Renal cortex interstitium (tissue), 11 donors: ENCODE results near the gene WNT7B. TPM values are rescaled to one million over a fixed set of nuclear protein-coding genes. Genes with fewer than 3 reads are reported as not detected.
"Not testable (repeated sequence)": the region's sequence is repeated elsewhere in the genome, so short reads cannot be mapped to it uniquely, and the experiment has no call there.

ENCODE experiments used
- DNase-seq, 11 donors: peaks; one replicate each; pipeline ENCODE4 v3.0.0-alpha.2; 2013; ENCODE audit warnings: low read depth in 9 of 11, low spot score in 4 of 11; ENCODE audit errors: extremely low read depth in 1 of 11
- polyA plus RNA-seq, 3 donors: library from polyadenylated mRNA; unstranded; fragments of 120-200 nt; gene quantifications; one replicate each; pipeline ENCODE4 v1.2.1, GENCODE V29; 2013; ENCODE audit not compliant: insufficient read length in 3 of 3

WNT7B gene
- polyA plus RNA-seq, 3 donors = 5.8 to 11.1 (median 9.6) TPM

DNA sequence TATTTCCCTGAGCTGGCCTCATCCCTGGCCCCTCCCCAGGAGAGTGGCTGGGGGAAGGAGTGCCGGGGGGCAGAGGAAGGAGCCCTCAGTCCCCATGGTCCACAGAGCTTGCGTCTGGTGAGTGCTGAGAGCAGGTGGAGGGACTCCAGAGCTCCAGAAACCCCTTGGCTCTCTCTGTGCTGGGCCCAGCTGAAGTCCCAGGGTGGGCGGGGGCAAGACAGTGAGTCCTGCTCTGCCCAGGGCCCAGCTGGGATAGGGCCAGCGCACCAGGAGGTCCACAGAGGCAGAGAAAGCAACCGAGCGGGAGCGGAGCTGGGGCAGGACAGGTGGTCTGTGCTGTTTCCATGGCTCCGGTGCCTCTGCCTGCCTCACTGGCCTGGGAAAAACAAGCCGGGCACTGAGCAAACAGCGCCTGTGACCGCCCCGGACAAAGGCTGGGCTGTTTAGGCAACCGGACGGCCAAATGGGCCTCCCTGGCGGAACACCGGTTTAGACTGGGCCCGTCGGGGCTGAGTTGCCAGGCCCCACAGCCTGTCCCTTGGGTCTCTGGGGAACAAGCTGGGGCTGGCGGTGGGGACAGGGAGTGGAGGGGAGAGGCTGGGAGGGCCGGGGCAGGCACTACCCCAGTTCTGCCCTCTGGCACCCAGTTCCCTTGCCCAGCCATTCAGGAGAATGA lies 34.1 kb upstream of the WNT7B start:
- DNase-seq = no peak

DNA sequence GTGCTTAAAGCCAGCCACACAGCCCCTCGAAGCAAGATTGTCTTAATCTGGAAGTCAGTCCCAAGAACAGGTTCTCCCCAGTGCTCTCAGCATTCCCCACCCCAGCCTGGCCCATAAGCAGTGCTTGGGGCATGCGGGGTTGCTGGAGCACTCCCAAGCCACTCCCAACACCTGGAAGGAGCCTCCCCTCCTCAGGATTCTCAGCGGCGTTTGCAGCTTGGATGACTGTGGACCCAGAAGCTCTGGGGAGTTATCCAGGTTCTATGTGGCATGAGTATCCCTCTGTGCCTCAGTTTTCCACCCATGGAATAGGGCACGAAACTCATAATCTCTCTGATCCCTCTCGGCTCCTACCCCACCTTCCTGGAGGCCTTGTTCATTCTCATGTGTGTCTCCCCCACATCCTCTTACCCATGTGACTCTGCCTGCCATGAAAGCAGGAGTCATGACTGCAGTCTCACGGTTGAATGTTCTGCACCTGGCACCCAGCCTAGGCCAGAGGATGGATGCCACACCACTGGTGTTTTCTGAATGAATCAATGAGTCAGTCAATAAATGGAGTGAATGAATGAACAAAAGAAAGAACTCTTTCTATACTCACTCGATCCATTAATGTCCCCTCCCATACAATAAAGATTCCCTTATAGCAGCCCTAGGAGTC lies 33.4 kb upstream of the WNT7B start:
- DNase-seq = no peak

DNA sequence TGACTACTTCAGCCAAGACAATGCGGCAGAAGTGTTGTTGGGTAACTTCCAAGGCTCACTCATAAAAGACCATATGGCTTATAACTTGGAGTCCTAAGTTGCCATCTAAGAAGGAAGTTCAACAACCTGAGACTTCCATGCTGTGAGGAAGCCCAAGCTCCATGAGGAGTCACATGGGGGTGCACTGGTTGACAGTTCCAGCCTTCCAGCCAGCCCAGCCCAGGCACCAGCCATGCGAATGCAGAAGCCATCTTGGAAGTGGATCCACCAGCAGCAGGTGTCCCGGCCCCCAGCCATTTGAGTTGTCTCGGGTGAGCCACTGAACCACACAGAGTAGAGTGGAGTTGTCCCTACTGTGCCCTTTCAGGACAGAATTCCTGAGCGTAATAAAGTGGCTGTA lies 32.8 kb upstream of the WNT7B start:
- DNase-seq = no peak

DNA sequence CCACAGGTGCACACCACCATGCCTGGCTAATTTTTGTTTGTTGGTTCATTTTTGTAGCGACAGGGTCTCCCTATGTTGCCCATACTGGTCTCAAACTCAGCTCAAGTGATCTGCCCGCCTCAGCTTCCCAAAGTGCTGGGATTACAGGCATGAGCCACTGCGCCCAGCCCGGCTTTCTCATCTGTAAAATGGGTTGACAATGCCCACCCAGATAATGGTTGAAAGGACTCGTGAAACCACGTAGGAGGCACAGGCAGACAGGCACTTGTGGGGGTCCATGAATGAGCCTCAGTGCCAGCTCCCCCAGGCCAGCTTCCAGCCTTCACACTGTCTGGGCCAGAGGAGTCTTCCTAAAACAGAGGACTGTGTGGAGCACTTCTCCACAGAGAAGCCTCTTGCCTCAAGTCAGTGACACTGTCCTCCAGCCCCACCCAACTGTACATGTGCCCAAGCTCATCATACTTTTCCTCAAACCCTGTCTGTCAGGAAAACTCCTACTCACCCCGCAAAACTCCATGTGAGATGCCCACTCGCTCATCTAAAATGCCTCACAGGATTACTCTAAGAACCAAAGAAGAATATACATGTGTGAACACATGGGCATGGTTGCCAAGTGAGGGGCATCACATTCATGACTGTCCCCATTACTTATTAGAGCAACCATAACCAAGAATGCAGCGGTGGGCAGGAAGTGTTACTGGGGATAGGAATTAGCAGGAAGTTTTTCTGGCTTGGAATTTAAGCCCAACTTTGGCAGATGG lies 32.1 kb upstream of the WNT7B start:
- DNase-seq = no peak

DNA sequence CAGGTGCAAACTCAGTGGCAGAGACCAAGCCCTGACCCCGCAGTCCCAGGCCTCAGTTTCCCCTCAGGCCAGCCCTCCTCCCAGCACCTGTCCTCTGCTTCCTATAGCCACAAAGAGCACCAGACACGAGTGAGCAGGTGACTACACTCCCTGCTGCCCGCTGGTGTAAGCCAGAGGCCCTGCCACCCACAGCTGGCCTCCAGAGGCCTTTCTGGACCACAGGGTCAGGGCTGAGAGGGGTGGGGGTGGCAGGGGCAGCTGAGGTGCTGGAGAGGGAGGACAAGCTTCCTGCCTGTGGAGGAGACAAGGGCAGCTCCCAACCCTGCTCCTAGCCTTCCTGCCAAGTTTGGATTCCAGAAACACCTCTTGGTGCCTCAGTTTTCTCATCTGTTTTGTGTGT lies 31.3 kb upstream of the WNT7B start:
- DNase-seq = no peak

DNA sequence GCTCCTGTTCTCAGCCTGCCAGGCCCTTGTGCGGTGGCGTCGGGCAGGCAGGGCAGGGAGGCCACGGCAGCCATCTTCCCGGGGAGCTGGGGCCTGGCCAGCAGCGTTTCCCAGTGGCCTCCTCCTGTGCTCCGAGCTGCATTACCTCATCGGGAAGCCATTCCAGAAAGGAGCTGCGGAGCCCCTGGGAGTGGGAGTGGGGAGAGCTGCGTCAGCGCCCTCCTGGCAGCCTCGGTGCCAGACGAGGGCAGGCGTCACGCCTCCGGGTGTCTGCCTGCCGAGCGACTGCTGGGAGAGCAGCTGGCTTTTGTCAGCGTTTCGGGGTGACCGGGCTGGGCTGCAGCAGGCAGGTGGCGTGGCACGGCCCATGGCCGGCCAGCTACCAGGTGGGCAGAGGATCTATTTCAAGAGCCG lies 30.9 kb upstream of the WNT7B start:
- DNase-seq = peak in 3 of 11 donors; percentile 56 to 63 (median 62)

DNA sequence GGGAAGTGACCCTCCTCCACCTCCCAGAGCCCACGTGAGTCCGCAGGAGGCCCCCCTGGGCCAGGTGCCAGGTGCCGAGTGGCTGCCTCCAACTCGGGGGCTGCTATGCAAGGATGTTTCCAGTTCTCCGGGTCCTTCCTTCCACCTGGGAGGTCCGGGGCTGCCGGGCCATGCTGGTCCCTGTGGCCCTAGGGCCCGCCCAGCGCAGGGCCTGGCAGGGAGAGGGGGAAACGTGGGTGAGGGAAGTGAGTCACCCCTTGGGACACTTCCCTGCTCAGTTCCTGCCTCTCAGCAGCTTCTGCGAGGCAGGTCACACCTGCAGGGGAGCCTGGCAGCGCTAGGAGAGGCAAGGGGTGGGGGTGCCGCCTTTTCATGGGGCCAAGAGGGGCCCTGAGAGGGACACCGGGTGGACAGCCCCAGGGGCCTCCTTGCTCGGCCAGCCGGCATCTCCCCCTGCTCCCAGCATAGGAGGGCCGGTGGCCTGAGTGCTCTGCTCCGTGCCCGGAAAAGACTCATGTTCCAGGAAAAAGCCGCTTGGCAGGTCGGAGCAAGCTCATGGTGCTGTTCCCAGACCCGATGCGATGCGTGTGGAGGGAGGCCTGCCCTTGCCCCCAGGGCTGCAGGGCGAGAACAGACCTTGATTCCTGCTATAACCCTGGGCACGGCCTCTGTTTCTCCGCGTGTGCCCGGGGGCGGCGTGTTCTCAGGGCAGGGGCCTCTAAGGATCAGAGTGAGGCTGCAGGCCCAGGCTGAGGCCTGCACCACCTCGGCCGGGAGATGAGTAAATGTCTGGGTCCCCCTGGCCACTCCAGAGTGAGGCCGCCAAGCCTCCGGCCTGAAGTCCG lies 30.3 kb upstream of the WNT7B start:
- DNase-seq = no peak

DNA sequence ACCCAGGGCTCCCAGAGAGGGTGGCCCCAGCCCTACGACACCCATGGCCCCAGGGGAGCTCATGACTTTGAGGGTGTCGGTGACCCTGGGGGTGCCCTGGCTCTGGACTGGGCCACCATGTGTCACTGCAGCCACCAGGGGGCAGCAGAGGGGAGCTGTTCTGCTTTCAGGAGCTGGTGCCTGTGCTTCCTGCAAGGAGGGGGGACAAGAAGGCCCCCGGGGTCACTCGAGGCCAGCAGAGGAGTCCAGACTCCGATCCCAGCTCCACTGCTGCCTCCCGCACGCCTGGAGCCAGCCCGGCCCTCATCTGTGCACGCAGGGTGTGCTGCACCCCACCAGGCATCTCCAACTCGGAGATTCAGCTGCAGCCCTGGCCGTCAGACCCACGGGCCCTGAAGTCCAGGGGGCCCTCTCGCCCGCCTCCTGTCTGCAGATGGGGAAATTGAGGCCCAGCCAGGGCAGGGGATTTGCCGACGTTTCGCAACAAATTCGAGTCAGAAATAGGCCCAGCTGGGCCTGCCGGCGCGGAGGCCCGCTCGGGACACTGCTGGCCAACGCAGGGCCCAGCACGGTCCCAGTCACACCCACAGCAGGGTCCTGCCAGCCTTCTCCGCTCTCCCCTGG lies 29.5 kb upstream of the WNT7B start:
- peak in 9 of 11 donors; percentile 67 to 87 (median 76) for DNase-seq

DNA sequence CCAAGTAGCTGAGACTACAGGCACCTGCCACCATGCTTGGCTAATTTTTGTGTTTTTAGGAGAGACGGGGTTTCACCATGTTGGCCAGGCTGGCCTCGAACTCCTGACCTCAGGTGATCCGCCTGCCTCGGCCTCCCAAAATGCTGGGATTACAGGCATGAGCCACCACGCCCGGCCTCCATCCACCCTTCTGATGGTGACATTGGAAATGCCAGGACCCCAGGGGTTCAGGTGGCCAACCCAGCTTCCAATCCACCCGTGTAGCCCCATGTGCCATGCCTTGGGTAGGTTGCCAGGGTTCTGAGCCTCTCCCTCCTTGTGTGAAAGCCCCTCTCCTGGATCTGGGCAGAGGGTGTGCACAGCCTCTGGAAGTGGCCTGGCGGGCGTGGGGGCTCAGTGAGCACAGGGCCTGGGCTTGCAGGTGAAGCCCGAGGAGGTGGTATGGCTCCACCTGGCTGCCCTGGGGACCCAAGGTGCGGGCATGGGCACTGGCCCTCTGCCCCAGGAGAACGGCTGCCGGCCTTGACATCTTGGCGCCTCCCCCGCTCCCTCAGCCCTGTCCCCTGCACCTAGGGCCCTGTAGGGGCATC lies 28.2 kb upstream of the WNT7B start:
- not testable (repeated sequence) for DNase-seq

DNA sequence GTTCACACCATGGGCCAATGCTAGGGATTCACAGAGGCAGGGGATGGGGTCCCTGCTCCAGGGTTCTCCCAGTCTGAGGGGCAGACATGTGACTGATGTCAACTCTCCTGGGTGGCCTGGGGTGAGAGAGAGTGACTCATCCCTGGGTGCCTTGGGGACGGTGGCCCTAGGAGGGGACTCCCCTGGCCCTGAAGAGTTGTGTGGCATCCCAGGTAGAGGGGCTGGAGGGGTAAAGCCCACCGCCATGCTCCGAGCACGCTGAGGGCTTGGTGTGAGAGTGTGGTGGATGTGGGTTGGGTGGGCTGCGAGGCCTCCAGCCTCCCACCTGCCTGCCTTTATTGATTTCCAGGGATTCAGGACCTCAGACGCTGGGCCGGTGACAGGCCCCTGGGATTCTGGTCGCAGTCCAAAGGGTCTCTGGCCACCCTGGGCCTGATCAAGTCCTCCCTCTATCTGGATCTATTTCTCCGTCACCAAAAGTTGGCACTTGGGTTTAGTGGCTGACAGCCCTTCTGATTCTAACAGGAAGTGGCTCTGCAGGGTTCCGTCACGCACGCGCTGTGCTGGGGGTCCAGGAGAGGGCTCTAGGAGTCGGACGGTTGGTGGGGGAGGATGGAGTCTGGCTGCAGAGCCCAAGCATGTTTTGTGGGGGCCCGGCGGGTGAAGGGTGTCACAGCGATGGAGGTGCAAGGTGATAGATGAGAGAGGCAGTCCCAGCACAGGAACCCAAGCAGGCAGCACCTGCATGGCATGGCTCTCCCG lies 27.3 kb upstream of the WNT7B start:
- DNase-seq = no peak

DNA sequence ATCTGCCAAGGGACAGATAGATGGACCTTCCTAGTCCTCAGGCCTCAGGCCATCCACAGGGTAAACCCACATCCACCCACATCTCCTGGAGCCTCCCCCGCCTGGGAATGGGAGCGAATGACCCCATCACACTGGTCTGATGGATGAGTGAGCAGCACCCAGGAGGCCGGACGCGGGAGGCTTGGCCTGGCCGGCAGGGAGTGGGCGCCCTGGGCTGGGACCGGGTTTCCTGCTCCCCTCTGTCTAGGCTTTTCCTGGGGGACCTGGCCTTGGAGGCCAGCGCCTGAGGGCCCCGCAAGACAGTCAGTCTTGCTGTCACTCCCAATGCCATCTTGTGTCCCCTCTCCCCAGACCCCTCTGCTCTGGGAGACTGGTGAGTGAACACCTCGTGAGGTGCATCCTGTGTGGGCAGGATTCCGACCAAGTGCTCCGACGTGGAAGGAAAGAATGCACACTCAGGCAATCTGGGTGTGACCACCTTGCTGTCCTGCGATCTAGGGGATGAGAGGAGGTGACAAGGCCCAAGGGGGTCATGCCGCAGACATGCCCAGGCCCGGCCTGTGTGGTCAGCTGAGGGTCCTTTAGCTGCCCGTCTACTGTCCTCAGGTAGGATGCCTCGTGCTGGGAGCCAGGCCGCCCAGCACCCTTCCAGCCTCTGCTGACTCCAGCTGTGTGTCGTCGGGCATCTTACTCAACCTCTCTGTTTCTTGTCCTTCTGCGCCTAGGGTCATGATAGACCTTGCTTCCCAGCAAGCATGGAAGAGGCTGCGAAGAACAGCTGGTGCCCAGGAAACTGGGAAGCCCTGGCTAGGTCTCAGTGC lies 26.5 kb upstream of the WNT7B start:
- no peak for DNase-seq

DNA sequence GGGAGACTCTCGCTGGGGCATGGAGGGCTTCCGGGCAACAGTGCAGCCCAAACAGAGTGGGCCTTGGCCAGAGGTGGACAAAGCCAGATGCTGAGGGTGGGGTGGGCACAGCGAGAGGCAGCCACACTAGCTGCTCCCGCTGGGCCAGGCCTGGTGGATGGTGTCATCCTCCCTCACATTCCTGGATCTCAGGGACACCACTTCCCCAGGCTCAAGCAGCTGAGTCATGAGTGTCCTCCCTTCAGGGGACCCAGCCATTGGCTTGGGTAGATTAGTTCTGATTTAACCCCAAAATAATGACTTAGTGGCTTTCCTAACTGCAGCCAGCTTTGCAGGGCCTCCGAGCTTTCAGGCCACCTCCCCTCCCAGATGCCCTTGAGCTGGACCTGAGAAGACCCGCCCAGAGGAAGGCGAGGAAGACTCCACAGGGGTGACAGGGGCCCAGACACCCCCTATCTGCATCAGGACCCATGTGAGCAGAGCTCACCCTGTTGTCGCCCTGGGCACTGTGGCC lies 25.9 kb upstream of the WNT7B start:
- no peak for DNase-seq

DNA sequence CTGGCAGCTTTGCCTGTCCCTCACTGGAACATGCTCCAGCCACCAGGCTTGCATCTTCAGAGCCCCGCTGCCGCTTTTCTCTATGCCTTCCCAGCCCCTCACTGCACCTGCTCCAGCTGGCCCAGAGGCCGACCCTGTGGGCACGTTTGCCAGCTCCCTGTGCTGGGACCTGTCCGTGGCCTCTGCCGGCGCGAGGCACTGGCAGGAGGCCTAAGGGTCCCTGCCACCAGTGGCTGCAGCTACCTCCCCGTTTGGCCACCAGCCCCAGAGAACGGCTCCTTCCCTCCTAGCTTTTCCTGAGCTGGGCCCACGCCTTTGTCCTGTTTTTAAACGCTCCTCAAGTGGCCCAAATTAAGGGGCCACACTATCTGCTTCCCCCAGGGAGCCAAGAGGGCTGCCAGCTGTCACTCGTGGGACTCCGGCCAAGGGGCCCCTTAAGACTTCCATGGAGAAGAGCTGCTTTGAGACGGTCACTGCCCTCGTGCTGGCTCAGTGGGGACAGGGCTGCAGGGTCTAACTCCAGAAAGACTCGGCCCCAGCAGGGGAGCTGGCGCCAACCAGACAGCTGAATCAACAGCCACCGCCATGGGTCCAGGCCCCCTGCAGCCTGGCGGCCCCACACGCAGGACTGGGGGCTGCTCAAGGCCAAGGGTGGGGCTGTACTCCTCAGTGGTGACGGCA lies 24.6 kb upstream of the WNT7B start:
- DNase-seq = no peak

DNA sequence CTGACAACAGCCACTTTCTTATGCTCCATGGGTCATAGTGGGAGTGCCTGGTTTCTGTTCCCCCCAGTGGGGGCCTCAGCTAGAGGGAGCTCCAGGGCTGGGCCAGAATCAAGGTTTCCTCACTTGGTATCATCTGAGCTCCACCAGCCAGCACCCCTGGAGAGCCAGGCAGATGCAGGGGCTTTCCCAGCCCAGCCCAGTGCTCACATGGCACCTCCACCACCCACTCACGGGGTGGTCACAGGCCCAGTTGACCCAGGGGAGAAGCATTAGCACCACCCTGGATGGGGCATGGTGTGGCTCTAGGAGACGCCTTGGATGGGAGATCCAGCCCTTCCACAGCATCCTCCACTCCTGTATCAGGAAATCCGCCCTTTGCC lies 24.1 kb upstream of the WNT7B start:
- DNase-seq = no peak

DNA sequence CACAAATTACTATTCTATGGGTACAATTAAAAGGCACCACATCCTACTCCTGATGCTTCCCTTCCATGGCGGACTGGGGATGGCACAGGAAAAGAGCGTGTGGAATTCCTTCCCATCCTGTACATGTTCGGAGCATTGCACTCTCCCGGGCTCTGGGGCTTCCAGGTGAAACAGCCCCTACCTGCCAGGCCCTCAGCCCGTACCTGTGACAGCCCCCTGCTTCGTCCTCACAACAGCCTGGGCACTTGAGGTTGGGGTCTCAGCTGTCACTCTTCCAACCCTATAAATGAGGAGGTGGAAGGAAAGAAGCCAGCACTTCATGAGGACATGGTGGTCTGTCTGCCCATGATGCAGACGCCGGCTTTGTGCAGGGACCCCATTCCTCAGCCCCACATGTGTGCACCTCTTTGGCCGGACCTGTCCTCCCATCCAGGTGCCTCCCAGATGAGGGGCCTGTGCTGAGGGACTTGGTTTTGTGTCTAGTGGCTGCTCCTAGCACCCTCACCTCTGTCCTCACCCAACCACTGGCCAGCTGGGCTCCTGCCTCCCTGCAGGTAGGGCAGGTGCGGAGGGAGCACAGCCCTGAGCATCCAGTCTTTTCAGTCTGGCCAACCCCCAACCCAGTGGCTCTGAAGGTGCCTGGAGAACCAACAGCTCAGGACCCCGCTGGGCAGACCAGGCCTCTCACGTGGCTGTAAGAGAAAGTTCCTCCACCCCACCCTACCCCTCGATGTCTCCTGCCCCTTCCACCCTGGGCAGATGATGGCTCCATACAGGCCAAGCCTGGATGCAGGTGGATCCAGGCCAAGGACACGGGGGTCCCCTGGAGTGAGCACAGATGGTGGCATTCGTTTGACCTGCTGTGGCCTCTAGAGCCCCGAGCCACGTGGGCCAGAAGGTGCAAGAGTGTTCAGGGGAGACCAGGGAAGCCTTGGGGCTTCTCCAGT lies 23.4 kb upstream of the WNT7B start:
- DNase-seq = no peak
